Esophagus muscularis mucosa (tissue), 4 donors: ENCODE results near the gene CBX6. TPM values are rescaled to one million over a fixed set of nuclear protein-coding genes. Genes with fewer than 3 reads are reported as not detected.

Source experiments
- DNase-seq: peaks from one replicate; pipeline ENCODE4 v3.0.0-alpha.2; 2017; ENCODE audit errors: extremely low spot score
- H3K27ac ChIP-seq, 4 donors: fragments of 200-600 bp; sonication (generic); replicated peaks in 1 of 4; 1 replicate in 3 of 4; 2 replicates in 1 of 4; pipeline ENCODE4 v1.5.1; 2016 to 2019; ENCODE audit warnings: mild to moderate bottlenecking in 1 of 4
- H3K27me3 ChIP-seq, 4 donors: fragments of 200-600 bp; sonication (generic); one replicate each; pipeline versions ENCODE4 v1.5.1 to v1.6.0; 2016 to 2019
- H3K36me3 ChIP-seq, 4 donors: fragments of 200-600 bp; sonication (generic); one replicate each; pipeline ENCODE4 v1.5.1; 2016 to 2019
- H3K4me1 ChIP-seq, 4 donors: fragments of 200-600 bp; sonication (generic); one replicate each; pipeline ENCODE4 v1.5.1; 2016 to 2019
- H3K4me3 ChIP-seq, 4 donors: fragments of 200-600 bp; sonication (generic); 1 replicate in 2 of 4; 2 replicates in 2 of 4; pipeline ENCODE4 v1.5.1; 2016 to 2019; ENCODE audit warnings: mild to moderate bottlenecking in 4 of 4, moderate library complexity in 1 of 4
- H3K9me3 ChIP-seq, 4 donors: fragments of 200-600 bp; sonication (generic); 1 replicate in 3 of 4; 2 replicates in 1 of 4; pipeline ENCODE4 v1.5.1; 2016 to 2019
- EP300 ChIP-seq: sonication (generic); formaldehyde crosslinking; IDR thresholded peaks from one replicate; pipeline ENCODE4 v1.6.1; 2017; ENCODE audit warnings: antibody characterized with exemption
- POLR2A ChIP-seq: fragments of 450-650 bp; IDR thresholded peaks from one replicate; pipeline ENCODE4 v1.6.1; 2017; ENCODE audit warnings: antibody characterized with exemption, moderate library complexity, mild to moderate bottlenecking, low read depth
- POLR2AphosphoS5 ChIP-seq, 2 donors: sonication (generic); formaldehyde crosslinking; IDR thresholded peaks; one replicate each; pipeline ENCODE4 v1.6.1; 2017; ENCODE audit warnings: antibody characterized with exemption in 2 of 2
- WGBS: methylation state at CpG from one replicate; pipeline ENCODE4 v1.1.5; 2018; 5-methylcytosine and 5-hydroxymethylcytosine counted together
- intact Hi-C: fragments of 100-400 bp; cut with DNase I; formaldehyde crosslinking; loops from one replicate; pipeline ENCODE4 v1.15.1; 2023
- total RNA-seq, 4 donors: library from RNA; depleted of rRNA; stranded (reverse); fragments of >200 nt; gene quantifications; one replicate each; pipeline versions ENCODE4 v1.1.0 to v1.2.1, GENCODE V29; 2016
- TF ChIP-seq, protein P1 (sequence below), 3 experiments: fragments of 200-600 bp in 2 of 3; fragments of 450-650 bp in 1 of 3; sonication (generic) in 2 of 3; IDR thresholded peaks; one replicate each; pipeline ENCODE4 v1.5.1; 2017 to 2019; ENCODE audit warnings: antibody characterized with exemption in 3 of 3, mild to moderate bottlenecking in 2 of 3, moderate library complexity in 1 of 3

The CBX6 gene
- total RNA-seq, 4 donors from 2014 or later = 73.7 to 172 (median 129) TPM

DNA sequence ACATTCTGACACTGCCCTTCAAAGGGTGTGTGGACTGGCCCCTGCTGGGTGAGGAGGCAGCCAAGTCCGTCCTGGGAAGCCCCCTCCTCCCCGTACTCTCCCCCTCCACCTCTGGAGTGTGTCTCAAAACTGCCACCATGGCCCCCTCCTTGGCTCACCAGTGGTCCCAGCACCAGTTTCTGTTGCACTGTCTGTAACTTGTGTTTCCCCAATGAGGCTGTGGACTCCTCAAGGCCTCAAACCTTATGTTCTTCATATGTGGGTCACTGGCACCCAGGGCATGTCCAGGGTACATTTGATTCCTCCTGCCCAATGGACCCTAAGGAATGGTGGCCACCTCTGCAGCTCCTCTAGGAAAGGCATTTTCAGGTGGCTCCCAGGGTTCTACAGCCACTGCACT lies 21.6 kb downstream of the CBX6 start:
- 61% methylated on average over 2 of the region's 2 CpGs for WGBS
- DNase-seq = no peak
- intact Hi-C loops = no loop called here

DNA sequence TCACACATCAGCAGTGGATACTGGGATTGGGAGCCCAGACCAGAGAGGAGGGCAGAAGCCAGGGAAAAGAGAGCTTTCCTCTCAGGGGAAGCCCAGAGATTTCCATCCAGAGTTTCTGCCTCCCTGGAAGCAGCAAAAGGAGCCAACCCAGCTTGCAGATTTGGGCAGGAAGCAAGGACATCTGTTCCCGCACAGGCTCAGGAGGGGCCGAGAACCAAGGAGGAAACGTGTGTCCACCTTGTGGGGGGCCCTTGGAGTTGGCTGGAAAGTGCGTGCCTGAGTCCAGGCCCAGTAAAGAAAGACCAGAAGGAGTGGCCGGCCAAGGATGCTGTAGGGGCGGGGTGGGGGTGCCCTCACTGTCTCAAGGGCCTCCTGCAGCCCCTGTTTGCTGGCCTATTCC lies 22.2 kb downstream of the CBX6 start:
- TF ChIP-seq, protein P1, sequence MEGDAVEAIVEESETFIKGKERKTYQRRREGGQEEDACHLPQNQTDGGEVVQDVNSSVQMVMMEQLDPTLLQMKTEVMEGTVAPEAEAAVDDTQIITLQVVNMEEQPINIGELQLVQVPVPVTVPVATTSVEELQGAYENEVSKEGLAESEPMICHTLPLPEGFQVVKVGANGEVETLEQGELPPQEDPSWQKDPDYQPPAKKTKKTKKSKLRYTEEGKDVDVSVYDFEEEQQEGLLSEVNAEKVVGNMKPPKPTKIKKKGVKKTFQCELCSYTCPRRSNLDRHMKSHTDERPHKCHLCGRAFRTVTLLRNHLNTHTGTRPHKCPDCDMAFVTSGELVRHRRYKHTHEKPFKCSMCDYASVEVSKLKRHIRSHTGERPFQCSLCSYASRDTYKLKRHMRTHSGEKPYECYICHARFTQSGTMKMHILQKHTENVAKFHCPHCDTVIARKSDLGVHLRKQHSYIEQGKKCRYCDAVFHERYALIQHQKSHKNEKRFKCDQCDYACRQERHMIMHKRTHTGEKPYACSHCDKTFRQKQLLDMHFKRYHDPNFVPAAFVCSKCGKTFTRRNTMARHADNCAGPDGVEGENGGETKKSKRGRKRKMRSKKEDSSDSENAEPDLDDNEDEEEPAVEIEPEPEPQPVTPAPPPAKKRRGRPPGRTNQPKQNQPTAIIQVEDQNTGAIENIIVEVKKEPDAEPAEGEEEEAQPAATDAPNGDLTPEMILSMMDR (IDR thresholded peaks at IDR 0.05) = no peak
- no peak for TF ChIP-seq EP300
- no peak for TF ChIP-seq POLR2AphosphoS5 (IDR thresholded peaks at IDR 0.05)
- no peak for TF ChIP-seq POLR2A
- H3K9me3 ChIP-seq = no peaks in the 10 kb centered on the region
- no peak overlapping the region for H3K27ac ChIP-seq
- DNase-seq = no peak
- 80% methylated on average over 6 of the region's 6 CpGs for WGBS
- intact Hi-C loops = no loop called here
- no peaks in the 10 kb centered on the region for H3K4me1 ChIP-seq
- no peaks in the 10 kb centered on the region for H3K36me3 ChIP-seq
- H3K27me3 ChIP-seq = no peaks in the 10 kb centered on the region
- H3K4me3 ChIP-seq = no peak overlapping the region

More for the DNA sequence above, 21.6 kb downstream of the CBX6 start:
- Histone ChIP-seq H3K9me3 (no peaks in the 10 kb centered on the region), H3K4me1 (no peaks in the 10 kb centered on the region), H3K27ac (no peak overlapping the region), H3K36me3 (no peaks in the 10 kb centered on the region), H3K4me3 (no peak overlapping the region), H3K27me3 (no peaks in the 10 kb centered on the region)
- TF ChIP-seq EP300 = no peak
- TF ChIP-seq POLR2A = no peak
- TF ChIP-seq, protein P1 (IDR thresholded peaks at IDR 0.05) = no peak
- TF ChIP-seq POLR2AphosphoS5 (IDR thresholded peaks at IDR 0.05) = no peak

DNA sequence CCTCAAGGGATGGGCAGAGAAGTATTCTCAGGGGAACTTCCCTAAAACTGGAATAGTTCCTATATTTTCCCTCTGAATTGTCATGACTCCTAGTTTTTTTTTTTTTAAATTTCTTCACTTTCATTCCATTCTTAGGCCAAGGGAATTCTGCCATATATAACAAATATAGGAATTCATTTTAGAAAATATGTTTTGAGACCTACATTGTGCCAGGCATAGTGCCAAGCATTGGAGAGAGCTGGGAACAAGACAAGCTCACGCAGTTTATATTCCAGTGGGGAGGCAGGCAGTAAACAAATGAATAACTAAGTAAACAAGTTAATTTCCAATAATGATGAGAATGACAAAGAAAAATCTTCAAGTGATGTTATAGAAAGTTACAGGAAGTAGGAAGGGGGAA lies 25.6 kb downstream of the CBX6 start:
- intact Hi-C loops = no loop called here
- 100% methylated on average over 1 of the region's 1 CpG for WGBS
- no peak overlapping the region for H3K27ac ChIP-seq
- no peaks in the 10 kb centered on the region for H3K27me3 ChIP-seq
- H3K4me1 ChIP-seq = peaks cover 10 to 29% (median 24%) of the 10 kb centered on the region in 4 donors
- H3K9me3 ChIP-seq = no peaks in the 10 kb centered on the region
- DNase-seq = no peak
- TF ChIP-seq EP300 = no peak
- no peaks in the 10 kb centered on the region for H3K36me3 ChIP-seq
- H3K4me3 ChIP-seq = no peak overlapping the region

DNA sequence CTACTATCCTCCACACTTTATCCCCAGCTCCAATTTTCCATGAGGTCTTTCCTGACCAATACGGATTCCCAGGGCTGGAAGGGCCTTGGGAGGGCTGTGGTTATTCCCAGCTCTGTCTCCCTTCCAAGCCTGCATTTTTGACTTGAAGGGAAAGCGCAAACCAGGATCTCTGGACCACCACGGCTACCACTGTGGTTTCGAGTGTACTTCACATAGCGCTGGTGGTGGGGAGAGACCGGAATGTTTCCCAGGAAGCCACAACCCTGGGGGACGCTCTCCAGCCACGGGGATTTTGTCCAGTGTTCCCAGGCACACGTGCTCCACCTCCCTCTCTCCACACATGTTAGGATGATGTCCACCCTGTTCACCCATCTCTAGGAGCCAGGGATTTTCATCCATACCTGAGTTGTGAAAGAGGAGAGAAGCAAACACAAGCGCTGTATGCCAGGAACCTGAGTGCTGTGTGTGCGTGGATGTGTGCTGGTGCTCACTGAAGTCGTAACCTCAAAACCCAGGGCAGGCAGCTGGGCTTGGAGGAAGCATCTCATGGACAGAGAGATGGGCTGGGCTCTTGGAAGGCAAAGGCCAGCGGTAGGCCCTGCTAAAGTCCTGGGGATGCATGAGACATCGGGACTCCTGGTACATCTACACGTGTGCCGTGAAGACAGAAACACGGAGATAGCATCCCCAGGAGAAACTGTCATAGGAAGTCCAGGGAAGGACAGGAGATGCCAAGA lies 26.8 kb downstream of the CBX6 start:
- Histone ChIP-seq H3K4me3 (no peak overlapping the region), H3K4me1 (peaks cover 10 to 34% (median 27%) of the 10 kb centered on the region in 4 donors), H3K27me3 (no peaks in the 10 kb centered on the region), H3K27ac (peak overlapping the region in 2 of 4 donors; percentile 82 to 87), H3K36me3 (no peaks in the 10 kb centered on the region), H3K9me3 (no peaks in the 10 kb centered on the region)
- no peak for DNase-seq
- intact Hi-C loops = no loop called here
- 70% methylated on average over 17 of the region's 17 CpGs for whole genome bisulfite sequencing
- TF ChIP-seq POLR2A = no peak
- TF ChIP-seq, protein P1 (IDR thresholded peaks at IDR 0.05) = no peak
- no peak for TF ChIP-seq EP300
- no peak for TF ChIP-seq POLR2AphosphoS5 (IDR thresholded peaks at IDR 0.05)

DNA sequence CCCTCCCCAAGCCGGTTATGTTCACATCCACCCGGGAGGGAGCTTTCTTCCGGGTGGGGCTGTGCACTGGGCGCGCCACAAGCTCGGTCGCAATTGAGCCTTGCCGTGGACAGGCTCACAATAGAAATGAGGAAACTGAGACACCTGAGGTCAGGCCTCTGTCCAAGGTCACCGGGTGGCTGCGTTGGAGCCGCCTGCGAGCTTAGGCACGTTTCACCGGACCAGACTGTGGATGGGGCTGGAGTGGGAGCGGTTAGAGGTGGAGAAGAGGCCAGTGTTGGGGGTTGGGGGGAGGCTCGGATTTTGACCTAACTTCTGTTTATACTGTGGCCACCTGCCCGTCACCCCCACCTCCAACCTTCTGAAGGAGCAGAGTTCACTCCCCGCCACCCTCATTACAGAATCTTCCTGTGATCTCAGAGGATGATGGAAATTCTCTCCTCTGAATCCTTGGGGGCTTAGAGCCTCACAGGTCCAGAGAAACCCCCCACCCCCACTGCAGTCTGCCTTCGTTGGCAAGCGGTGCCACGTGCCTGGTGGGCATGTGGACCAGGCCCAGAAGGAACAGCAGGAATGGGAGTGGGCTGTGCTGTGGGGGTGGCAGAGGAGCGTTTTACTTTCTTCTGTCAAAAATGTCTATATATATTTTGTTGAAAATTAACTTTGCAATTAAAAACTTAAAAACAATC lies 27.6 kb downstream of the CBX6 start:
- Histone ChIP-seq H3K27me3 (no peaks in the 10 kb centered on the region), H3K4me3 (peak overlapping the region; percentile 62 to 73 (median 65)), H3K36me3 (no peaks in the 10 kb centered on the region), H3K4me1 (peaks cover 10 to 34% (median 27%) of the 10 kb centered on the region in 4 donors), H3K9me3 (no peaks in the 10 kb centered on the region), H3K27ac (peak overlapping the region; percentile 77 to 87 (median 82))
- WGBS = 21% methylated on average over 20 of the region's 22 CpGs
- DNase-seq = no peak
- intact Hi-C loops = loop anchor here (5.0 kb wide), 1 partner anchor 77 kb away; no protein-coding TSS in a partner anchor
- TF ChIP-seq, protein P1 (IDR thresholded peaks at IDR 0.05) = no peak
- TF ChIP-seq POLR2AphosphoS5 (IDR thresholded peaks at IDR 0.05) = no peak
- TF ChIP-seq POLR2A = no peak
- no peak for TF ChIP-seq EP300
